Measurements from ENCODE around the gene CFAP119.
A peak's percentile ranks its signal among the peaks of the same experiment; 100 is the strongest.

CFAP119 gene

DNA sequence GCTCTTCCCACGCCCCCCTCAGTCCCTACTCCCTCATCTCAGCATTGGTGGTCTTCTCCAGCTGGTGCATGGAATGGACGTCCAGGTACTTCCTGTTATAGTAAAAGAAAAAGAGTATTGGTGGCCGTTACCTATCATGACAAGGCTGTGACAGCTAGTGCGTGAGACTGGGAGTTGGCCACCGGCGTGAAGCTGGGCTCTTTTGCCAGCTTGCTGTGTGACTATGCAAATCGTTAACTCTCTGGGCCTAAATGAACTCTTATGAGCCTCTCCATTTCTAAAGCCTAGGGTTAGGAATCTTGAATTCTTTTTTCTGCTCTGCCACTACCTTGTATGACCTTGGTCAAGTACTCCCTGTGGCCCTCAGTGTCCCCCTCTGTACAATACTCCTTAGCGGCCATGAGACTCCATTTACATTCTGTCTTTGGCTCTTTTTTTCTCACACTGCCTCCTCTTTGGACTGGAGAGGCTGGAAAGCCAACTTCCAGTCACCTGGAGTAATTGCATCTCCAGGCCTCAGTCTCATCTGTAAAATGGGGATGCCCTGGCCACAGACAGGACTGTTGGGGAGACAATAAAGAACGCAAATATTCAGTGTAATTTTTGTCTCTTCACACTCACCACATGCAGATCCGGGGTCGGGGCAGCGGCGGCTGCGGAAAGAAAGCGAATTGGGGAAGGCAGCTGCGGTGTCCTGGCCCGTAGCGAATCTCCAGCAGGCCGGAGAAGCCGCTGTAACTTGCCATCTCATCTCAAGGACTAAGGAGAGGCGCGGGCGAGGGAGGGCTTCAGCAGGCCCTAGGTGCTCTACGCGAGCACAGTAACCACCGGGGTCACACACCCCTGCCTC is 1.1 kb downstream of the CFAP119 start:
- DNase-seq: no peak

DNA sequence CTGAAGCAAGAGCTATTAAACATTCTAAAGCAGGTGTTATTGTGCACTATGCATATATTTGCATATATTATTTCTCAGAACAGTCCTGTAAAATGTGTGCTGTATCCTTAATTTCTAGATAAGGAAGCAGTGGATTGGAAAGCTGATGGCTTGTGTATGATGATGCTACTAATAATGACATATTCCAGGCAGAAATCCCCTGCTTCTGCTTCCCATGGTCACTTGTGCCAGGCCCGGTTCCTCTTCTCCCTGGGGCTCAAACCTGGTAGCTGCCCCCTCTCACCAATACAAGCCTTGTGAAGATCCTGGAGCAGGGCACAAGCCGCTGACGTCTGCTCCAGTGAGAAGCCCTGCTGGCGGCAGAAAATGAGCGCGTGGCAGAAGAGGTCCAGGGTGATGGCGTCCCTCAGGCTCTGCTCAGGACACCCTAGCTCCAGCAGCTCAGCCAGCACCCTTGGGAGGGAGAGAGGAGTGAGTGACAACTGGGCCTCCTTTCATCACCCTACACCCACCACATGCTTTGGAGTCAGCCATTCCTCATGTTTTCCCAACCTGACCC is 1.8 kb downstream of the CFAP119 start:
- DNase-seq: no peak

DNA sequence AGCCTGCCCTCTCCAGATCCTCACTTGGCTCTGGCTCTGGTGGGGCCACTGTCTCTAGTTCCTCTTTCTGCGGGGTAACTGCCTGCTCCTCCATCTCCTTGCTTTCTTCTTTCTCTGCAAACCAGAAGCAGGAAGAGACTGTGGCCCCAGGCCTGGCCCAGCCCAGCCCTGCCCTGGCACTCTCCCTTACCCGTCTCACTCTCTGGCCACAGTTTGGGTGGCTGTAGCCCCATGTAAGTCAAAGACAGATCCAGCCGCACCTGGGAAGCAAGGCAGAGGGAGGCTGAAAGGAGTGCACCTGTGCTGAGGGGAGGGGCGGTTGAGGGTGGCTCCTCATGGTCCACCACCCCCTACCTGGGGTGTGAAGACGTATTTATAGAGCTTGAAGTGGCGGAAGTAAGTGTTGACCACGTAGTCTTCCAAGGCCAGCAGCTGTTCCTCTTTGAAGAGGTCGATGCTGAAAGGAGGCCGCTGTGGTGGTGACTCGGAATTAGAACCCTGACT is 2.8 kb downstream of the CFAP119 start:
- DNase-seq: no peak

DNA sequence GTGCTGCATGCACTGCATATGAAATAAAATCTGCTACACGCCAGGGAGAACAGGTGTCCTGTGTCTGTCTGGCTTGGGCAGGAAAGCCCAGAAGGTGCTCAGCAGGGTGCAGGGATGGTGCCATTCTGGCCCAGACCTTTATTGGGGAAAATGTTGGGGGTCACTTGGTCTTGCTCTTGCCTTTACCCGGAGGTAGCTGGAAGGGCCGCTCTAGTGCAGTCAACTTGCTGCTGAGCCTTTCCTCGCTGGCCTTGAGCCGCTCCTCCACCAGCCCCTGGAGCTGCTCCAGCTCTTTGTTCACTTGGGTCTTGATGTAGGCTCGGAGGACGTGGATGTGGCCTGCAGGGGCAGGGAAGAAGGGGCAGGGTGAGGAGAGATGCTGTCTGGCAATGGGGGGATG is 4.5 kb downstream of the CFAP119 start:
- no peak for DNase-seq

DNA sequence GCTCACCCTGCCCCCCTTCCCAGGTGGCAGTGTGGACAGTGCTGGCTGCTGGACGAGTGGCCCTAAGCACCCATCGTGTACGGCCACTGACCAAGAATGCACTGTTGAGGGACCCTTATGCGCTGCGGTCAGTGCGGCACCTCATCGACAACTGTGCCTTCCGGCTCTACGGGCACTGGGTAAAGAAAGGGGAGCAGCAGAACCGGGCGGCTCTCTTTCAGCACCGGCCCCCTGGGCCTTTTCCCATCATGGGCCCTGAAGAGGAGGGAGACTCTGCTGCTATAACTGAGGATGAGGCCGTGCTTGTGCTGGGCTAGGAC is 5.1 kb downstream of the CFAP119 start:
- no peak for DNase-seq

DNA sequence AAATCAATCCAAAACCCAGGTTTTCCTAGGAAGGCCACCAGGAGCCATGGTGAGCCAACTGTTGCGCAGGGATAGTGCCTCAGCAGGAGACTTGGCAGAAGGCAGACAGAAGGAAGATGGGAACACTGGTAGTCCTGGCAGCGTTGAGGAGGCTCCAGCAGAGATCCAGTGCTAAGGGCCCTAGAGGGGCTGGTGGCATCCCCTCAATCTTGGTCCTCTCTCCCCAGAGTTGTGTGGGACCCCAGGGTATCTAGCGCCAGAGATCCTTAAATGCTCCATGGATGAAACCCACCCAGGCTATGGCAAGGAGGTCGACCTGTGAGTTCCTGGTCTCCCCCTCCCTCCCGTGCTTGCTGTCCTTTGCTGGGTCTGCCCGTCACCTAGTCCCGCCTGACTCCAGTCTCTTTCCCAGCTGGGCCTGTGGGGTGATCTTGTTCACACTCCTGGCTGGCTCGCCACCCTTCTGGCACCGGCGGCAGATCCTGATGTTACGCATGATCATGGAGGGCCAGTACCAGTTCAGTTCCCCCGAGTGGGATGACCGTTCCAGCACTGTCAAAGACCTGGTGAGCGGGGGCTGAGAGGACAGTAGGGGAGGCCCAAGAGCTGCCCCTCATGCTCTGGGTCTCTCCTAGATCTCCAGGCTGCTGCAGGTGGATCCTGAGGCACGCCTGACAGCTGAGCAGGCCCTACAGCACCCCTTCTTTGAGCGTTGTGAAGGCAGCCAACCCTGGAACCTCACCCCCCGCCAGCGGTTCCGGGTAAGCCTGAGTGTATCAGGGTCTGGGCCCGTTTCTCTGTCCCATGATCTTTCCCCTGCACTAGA is 5.7 kb downstream of the CFAP119 start:
- no peak for DNase-seq

DNA sequence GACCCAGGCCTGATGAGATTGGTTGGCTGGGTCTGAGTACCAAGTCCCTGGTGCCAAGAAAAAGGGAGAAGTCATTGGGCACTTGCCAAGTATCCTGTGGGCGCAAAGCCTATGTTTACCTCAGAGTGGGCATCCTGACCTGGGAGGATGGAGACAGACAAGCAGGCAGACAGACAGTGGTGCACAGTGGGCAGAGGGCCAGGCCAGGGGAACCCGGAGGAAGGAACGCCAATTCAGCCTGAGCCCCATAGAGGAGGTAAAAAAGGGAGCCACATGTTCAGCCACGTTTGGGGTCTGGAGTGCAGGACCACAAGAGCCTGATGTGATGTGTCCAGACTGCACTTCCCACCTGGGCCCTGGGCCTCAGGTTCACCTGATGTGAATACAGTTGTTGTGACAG is 8.3 kb downstream of the CFAP119 start:
- DNase-seq: no peak

DNA sequence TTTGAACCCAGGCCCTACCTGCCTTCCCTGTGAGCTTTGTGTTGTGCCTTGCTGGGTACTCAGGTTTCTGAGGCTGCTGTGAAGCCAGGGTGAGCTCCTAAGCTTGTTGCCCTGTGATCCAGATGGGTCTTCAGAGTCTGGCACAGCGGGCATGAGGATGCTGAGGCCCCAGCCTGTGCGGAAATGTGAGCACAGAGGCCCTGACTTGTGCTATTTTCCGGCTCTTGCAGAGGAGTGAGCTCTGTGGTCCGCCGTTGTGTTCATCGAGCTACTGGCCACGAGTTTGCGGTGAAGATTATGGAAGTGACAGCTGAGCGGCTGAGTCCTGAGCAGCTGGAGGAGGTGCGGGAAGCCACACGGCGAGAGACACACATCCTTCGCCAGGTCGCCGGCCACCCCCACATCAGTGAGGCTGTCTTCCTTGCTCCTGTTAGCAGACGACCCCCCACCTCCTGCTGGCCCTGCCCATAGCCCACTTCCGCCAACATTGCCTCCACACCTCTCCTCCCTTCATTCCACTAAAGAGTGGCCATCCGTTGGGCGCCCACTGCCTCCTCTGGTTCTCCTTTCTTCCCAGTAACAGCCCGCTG is 10.9 kb downstream of the CFAP119 start:
- DNase-seq: no peak

DNA sequence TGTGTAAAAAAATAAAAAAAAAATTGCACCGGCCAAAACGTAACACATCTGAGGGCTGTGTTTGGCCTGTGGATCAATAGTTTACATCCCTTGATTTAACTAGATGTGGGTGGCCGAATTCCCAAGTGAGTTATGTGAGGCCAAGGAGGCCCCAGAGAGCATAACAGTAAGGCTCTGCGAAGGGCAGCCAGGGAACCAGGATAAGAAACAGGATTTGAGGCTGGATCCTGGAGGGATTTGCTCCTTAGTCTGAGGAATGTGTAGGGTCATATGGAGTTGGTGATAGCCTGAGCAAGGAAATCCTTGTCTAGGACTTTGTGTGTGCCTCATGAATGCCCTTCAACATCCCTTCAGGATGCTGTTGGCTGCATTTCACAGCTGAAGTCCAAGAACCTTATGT is 11.7 kb downstream of the CFAP119 start:
- no peak for DNase-seq

DNA sequence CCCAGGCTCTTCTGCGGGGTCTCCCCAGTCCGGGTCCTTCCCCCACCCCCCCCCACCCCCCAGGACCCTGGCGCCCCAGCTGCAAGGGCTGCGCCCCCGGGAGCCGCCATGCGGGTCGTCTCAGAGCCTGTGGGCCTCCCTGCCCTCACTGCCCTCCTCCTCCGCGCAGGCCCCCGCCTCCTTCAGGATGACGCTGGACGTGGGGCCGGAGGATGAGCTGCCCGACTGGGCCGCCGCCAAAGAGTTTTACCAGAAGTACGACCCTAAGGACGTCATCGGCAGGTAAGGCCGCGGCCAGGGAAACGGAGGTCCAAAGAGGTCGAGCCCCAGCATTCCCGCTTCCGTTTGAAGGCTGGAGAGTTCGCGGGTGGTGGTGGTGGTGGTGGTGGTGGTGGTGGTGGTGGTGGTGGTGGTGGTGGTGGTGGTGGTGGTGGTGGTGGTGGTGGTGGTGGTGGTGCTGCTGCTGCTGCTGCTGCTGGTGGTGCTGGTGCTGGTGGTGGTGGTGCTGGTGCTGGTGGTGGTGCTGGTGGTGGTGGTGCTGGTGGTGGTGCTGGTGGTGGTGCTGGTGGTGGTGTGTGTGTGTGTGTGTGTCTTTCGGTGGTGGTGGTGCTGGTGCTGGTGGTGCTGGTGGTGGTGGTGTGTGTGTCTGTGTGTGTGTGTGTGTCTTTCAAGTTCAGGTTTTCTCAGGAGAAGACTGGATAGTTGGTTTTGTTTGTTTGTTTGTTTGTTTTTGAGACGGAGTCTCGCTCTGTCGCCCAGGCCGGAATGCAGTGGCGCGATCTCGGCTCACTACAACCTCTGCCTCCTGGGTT is 13.0 kb downstream of the CFAP119 start:
- DNase-seq: peak; percentile 31

DNA sequence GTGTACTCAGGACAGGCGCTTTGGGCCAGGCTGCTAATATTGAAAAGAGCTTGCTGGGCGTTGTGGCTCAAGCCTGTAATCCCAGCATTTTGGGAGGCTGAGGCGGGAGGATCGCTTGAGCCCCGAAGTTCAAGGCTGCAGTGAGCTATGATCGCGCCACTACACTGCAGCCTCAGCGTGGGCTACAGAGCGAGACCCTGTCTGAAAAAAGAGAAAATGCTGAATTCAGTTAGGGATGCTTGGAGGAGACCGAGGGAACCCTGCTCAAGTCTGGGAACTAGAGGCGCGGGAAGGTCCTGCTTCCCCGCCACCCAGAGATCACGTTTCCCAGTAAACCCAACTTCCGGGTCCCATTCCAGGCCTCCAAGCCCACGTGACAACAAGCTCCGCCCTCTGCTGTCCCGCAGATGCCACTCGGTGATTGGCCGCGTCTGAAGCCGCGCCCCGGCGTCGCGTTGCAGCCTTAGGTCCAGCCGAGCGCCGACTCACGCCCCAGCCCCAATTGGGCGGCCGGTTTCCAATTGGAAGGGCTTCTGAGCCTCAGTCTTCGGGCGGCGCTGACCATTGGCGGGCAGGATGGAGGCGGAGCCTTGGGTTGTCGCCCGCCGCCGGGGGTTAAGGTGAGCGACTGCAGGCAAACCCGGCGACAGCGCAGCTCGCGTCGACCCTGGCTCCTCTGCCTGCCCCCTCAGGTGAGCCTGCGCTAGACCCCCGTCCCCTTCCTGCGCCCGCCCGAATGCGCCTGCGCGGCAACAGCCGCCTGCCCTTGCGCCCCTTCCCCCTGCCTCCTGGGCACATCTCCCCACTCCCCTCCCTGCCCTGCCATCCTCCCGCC is 13.8 kb downstream of the CFAP119 start, which contains the start of gene PHKG2:
PHKG2 (plus strand) TSS at position 627 of the 835 bp plus-strand sequence. CDS start 396 bp downstream, outside the sequence.
- peak; percentile 100 for DNase-seq

DNA sequence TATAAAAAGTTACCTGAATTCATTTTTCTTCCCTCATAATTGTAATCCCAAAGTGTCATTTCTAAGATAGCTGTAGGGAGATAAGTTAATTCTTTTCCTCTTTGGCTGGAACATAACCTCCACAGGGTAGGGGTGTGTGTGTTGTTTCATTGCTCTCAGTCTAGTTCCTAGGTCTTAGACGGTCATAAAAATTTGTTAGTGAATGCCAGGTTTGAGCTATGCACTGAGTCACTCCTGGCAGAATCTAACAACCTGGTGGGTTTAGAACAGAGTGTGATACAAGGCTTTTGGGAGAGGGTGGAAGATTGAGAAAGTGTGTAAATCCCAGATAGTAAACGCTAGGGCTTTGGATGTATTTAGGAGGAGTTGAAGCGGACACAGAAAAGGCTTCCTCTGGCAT is 14.5 kb downstream of the CFAP119 start:
- DNase-seq: no peak

DNA sequence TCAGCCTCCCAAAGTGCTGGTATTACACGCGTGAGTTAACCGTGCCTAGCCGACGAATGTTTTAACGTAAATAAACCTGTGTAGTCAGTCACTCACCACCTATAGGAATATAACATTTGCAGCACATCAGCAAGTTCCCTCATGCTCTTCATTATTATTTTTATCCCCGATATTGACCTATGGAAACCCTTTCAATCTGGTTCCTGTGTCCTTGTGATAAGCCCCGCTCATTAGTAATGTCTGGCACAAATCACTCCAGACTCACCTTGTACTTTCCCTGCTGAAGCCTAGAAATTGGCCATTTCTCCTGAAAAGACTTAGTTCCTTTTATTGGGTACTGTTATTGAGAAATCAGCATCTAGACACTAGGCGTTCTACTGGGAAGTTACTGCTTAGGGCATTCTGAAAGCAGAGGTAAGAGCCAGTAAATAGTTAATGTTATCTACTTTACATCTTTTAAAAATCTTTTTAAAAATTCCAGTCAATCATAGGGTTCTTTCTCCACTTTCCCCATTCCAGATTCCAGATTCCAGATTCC is 15.2 kb downstream of the CFAP119 start:
- DNase-seq: no peak

DNA sequence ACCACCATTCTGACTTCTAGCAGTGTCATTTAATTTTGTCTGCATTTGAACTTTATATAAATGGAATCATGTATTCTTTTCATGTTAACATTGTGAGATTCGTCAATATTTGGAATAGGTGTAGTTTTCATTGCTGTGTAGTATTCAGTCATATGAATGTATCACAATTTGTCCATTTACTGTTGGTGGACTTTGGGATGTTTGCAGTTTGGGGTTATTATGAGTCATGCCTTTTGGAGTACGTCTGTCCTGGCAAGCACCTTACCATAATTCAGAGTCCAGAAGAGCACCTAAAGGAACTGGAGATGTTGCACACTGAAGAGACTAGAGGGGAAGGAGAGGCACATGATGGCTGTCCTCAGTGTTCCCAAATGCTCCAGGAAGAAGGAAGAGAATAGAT is 16.8 kb downstream of the CFAP119 start:
- no peak for DNase-seq

DNA sequence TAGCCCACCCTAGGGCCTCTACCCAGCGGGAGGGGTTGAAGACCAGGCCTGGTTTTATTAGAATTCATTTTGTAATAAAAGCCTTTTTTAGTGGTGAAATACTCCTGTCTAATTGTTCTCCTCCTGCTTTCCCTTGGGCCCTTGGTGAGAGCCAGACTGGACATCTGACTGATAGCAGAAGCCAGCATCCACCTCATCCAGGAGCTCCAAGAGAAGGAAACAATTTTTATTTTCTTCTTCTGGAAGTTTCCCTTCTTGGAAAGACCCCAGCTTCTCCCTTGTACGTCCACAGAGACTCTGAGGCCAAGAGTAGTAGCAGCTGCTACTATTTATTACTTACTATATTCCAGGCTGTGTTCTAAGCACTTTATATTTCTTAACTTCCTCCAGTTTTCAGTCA is 17.7 kb downstream of the CFAP119 start:
- DNase-seq: no peak

DNA sequence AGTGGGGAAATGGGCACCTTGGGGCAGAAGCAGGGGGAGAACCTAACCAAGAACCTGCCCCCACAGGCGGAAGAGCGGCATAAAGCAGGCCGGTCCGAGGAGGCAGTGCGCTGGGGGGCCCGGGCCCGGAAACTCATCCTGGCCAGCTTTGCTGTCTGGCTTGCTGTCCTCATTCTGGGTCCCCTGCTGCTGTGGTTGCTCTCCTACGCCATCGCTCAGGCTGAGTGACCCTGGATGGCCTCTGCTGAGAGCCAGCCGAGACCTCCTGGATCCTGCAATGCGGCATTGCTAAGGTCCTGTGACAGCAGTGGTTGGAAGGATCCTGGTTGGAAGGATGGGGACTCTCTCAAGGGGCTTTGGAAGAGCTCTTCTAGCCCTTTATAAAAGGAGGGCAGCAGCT is 18.1 kb downstream of the CFAP119 start:
- DNase-seq: no peak

DNA sequence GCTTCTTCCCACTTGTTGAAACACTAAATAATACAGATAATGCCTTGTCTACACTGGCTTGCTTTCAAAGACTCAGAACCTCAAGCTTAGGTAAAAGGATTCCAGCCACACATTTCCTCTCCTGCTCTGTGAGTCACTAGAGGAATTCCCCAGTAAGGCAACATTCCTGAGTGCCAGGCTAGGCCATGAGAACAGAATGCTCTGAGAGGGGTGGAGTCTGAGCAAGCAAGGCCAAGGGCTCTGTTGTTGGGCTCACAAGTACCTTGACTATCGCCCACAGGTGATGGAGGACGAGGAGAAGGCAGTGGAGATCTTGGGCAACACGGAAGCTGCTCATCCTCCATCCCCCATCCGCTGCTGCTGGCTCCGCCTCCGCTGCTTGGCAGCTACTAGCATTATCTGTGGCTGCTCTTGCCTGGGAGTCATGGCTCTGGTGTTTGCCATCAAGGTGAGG is 20.4 kb downstream of the CFAP119 start:
- no peak for DNase-seq

DNA sequence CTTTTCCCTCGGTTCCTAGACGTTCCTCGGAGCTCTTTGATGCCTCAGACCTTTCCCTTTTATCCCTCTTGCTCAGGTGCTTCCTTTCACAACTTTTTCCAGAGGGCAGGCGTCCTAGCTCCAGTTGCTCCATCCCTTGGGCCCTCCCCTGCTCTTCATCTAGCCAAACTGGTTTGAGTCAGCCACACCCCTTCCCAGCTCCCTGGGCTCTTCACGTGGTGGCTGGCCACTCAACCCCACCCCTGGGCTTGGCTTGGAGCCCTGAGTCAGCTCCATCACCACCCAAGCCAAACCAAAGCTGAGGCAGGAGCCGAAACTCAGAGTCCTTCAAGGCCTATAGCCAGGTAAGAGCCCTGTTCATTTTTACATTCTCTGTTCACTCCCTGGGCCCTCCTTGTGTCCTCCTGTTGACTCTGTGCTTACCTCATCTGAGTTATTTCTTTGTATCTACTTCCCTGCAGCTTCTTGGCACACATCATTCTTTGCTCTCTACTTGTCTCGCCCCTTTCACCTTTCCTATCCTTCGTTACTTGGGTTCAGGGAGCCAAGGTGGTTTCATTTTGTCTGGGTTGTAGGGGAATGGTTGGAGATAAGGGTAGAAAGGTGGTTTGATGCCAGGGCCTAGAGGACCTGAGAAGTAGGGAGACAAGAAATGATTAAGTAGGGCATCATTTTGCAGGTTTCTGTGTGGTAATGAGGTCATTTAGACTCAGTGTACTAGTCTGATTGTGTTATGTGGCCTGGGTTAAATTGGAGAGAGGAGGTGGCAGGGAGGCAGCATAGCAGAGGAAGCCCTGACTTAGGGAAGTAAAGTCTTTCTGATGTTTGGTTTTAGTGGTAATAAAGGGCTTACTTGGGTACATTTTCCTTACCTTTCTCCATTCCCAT is 21.3 kb downstream of the CFAP119 start:
- DNase-seq: peak; percentile 58

DNA sequence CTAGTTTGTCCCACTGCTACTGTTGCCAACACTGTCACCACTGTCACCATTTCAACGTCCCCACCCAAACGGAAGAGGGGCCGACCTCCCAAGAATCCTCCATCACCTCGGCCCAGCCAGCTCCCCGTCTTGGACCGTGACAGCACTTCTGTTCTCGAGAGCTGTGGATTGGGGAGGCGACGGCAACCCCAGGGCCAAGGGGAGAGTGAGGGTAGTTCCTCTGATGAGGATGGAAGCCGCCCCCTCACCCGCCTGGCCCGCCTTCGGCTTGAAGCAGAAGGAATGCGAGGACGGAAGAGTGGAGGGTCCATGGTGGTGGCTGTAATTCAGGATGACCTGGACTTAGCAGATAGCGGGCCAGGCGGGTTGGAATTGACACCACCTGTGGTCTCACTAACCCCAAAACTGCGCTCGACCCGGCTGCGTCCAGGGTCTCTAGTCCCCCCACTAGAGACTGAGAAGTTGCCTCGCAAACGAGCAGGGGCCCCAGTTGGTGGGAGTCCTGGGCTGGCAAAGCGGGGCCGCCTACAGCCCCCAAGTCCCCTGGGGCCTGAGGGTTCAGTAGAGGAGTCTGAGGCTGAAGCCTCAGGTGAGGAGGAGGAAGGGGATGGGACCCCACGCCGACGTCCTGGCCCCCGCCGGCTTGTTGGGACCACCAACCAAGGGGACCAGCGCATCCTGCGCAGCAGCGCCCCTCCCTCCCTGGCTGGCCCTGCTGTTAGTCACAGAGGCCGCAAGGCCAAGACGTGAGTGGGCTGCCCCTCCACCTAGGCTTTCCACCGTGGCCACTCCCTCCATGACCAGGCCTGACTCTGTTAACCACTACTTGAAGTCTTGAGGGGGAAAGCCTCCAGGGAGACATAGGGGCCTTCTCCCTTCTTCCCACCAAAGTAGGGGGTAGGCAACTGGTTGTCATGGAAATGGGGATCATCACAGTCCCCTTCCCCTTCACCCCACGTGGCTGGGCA is 22.6 kb downstream of the CFAP119 start:
- DNase-seq: no peak
